GM19238 (cell line): ENCODE measurements around the gene GATAD2B.
"Not testable (repeated sequence)": the region's sequence is repeated elsewhere in the genome, so short reads cannot be mapped to it uniquely, and the experiment has no call there.

Source experiments
- DNase-seq: peaks from one replicate; pipeline ENCODE4 v3.0.0; 2011; ENCODE audit warnings: low spot score; ENCODE audit not compliant: insufficient read length

The GATAD2B gene

DNA sequence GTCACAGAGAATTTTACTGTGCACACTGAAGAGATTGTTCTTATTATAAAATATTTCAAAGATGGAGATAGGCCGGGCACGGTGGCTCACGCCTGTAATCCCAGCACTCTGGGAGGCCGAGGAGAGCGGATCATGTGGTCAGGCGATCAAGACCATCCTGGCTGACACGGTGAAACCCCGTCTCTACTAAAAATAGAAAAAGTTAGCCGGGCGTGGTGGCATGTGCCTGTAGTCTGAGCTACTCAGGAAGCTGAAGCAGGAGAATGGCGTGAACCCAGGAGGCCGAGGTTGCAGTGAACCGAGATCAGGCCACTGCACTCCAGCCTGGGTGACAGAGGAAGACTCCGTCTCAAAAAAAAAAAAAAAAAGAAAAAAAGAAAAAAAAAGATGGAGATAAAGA is 82.0 kb downstream of the GATAD2B start:
- not testable (repeated sequence) for DNase-seq

DNA sequence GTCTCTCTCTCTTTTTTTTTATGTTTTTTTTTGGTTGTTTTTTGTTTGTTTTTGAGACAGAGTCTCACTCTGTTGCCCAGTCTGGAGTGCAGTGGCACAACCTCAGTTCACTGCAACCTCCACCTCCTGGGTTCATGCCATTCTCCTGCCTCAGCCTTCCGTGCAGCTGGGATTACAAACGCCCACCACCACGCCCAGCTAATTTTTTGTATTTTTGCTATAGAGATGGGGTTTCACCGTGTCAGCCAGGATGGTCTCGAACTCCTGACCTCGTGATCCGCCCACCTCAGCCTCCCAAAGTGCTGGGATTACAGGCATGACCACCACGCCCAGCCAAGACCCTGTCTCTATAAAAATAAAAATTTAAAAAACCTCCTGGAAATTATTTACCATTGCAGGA is 88.8 kb downstream of the GATAD2B start:
- DNase-seq, result not testable (repeated sequence)

DNA sequence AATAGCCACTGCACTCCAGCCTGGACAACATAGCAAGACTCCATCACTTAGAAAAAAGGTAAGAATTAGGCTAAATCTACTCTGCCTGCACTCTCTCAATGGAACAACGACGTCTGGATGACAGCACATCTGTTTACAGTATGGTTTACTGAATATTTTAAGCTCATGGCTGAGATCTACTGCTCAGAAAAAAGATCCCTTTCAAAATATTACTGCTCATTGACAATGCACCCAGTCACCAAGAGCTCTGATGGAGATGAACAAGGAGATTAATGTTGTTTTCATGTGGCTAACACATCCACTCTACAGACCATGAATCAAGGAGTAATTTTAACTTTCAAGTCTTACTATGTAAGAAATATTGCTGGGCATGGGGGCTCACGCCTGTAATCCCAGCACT is 89.6 kb downstream of the GATAD2B start:
- no peak for DNase-seq

DNA sequence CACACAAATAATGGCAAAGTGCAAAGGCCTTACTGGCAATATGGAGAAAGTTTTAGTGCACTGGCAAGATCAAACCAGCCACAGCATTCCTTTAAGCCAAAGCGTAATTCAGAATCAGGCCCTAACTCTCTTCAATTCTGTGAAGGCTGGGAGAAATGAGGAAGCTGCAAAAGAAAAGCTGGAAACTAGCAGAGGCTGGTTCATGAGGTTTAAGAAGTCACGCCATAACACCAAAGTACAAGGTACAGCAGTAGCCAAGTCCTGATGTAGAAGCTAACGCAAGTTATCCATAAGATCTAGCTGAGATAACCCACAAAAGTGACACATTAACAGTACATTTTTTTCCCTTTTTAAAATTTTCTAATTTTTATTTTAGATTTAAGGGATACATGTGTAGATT is 90.5 kb downstream of the GATAD2B start:
- DNase-seq, result no peak

DNA sequence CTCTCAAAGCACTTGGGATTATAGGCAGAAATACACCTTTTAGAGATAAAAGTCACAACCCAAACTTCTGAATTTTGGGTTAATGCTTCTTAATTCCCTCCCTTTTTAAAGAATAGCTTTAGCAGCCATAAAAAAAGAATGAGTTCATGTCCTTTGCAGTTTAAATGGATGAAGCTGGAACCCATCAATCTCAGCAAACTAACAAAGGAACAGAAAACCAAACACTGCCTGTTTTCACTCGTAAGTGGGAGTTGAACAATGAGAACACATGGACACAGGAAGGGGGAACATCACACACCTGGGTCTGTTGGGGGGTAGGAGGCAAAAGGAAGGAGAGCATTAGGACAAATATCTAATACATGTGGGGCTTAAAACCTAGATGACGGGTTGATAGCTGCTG is 91.7 kb downstream of the GATAD2B start:
- no peak for DNase-seq

DNA sequence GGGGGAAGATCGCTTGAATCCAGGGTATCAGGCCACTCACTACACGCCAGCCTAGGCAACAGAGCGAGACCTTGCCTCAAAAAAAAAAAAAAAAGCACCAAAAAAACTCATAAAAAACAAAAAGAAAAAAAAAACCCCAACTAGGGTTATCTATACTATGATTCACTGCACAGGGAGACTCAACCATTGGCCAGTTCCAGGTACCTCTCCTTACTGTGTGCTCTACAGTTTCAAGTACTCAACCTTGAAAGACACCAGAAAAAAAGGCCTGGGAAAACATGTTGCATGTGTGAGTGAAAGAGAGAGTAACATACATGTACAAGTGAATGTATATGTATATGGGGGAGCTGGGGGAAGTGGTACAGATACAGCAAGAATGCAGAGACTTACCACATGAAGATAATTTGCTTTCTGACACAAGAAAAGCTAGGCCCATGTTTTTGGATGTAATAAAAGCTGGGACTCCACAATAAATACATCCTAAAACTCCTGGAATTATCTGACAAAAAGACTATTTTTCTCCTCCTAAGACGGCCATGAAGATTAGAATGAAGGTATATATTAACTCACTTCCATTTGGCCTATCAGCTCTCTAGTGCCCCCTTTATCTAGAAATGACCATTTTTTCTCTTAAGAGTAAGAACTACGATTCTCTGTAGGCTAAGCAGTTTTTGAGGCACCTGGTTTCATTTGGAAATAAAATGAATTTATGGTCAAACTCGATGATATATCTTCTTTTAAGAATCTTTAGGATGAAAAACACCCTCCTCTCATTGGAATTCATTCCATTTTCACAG is 95.4 kb downstream of the GATAD2B start:
- no peak for DNase-seq

DNA sequence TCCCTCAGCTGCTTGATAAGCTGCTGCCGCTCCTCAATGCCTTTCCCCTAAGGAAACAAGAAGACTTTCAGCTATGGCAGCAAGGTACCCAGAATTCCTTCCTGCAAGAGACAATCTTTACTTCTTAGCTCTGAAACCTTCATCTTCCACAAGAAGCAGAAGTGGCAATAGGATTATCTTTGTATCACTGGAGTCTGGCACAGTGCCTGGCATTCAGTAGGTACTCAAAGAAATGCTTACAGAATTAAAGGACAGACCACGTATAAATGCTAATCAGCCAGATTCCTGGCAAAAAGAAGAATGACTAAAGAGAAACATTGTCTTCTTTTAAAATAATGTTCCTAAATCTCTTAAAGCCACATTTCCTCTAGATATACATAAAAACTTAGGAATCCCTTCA is 103.9 kb downstream of the GATAD2B start:
- no peak for DNase-seq

DNA sequence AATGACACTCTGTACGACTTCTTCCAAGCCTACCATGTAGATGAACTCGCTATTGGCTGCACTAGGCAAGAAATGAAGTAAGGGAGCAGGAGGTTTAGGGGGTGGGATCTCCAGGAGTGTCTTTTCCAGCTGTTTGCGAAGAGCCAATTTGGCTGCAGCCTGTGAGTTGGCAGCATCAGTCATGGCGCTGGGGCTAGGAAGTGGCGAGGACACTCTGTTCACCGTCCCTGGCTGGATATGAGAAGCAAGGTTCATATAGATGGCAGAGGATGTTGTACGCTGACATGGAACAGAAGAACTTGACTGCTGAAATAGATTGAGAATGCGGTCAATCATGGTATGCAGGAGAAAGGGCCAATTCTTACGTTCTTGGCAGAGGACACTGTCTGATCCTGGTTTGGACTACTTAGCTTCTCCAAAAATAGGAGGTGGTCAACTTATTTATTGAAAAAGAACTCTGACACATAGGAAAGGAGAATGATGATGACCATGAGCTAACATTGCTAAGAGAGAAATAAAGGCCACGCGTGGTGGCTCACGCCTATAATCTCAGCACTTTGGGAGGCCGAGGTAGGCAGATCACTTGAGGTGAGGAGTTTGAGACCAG is 106.4 kb downstream of the GATAD2B start:
- DNase-seq, result no peak

DNA sequence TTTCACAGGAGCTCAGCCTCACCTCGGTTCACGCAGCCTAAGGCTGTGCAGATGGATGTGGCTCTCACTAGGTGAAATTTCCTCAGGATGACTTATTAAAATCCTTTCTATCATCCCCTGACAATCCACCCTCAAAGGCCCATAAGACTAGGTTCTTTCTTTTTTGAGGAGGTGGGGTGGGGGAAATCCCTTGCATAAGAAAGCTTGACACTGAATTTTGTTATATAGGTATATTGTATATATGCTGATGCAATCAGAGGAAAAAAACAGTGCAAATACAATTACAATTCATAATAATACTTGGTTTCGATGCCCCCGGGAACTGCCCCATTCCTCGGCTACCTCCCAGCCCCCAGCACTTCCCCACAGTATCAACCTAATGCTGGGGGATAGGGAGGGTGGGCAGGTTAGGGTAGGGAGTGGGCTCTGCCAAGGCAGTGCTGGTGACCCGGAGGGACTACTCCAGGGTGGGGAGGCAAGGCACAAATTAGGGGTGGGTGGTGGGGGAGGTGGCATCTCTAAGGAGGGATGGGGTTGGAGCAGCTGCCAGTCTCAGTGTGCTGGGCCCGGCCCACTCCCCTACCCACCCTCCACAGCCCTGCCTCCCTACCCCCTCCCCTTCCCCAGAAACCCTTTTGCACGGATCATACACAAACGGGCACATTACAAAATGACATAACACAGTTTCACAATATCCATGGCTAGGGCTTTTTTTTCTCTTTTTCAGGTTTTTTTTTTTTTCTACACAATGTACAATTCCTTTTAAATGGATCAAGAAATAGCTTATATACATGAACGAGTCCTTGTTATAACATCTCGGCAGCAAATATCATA is 116.7 kb downstream of the GATAD2B start:
- DNase-seq, result no peak

DNA sequence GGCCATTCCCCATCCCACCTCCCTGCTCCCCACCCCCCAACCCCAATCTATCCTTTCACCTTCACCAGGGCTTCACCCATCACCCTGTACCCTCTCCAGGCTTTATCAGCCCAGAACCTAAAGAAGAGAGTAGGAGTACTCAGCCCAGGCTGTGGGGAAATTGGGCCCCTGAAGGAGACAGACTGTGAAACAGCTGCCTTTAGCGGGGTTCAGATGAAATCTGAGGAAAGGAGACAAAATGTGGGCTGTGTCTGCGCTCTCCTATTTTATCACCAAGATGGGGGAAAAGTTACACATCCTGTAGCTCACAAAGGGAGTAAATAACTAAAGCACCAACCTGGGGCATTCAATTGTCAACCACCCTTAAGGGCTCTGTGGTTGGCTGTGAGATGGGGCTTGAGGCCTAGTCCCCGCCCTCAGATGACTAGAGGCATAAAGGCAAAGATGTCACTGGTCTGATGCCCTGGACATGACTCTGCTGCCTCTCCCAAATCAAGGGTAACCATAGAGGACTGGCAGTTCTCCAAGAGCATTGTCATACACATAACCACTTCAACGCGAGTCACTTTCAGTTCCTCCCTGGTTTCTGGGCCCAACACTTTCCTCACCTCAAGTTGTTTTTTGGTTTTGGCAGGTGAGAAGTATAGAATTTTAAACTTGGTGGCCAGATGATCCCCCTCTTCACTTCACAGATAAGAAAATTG is 117.6 kb downstream of the GATAD2B start:
- peak; percentile 91 for DNase-seq

DNA sequence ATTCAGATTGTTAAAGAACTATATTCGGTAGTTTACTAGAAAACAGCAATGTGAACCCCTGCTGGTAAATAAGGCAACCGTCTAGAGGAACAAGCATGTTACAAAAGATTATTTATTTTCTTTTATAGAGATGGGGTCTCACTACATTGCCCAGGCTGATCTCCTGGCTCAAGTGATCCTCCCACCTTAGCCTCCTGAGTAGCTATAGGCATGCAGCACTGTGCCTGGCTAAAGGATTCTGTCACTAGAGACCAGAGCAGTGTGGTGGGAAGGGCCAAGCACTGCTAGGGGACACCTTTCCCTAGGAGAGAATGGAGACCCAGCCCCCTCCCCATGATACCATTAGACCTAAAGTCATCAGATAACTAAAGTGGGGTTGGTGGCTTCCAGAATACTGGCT is 118.7 kb downstream of the GATAD2B start:
- DNase-seq, result no peak

DNA sequence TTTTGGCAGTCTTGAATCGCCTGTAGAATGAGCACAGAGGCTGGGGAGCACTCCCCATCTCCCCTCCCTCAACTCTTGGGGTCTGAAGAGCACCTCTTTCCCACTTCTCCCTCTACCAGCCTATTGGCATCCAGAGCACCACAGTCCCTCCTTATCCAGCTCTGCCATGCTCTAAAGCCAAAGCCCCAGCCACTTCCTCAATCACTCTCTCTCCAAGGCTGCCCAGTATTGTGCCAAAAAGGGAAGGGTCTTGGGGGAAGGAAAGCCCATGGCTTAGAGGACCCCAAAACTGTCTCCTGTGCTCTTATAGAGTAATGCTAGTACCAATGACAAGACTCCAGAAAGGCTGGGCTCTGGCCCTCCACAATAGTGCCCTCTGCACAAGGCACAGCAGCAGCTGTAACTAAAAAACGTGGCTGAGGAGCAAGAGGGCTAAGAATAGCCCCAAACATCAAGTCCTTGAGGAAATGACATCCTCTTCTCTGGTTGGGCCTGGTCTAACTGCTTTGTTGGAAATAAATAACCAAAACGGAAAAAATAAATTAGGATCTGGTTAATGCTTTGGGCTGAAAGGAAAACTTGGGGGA is 119.2 kb downstream of the GATAD2B start:
- DNase-seq, result no peak

DNA sequence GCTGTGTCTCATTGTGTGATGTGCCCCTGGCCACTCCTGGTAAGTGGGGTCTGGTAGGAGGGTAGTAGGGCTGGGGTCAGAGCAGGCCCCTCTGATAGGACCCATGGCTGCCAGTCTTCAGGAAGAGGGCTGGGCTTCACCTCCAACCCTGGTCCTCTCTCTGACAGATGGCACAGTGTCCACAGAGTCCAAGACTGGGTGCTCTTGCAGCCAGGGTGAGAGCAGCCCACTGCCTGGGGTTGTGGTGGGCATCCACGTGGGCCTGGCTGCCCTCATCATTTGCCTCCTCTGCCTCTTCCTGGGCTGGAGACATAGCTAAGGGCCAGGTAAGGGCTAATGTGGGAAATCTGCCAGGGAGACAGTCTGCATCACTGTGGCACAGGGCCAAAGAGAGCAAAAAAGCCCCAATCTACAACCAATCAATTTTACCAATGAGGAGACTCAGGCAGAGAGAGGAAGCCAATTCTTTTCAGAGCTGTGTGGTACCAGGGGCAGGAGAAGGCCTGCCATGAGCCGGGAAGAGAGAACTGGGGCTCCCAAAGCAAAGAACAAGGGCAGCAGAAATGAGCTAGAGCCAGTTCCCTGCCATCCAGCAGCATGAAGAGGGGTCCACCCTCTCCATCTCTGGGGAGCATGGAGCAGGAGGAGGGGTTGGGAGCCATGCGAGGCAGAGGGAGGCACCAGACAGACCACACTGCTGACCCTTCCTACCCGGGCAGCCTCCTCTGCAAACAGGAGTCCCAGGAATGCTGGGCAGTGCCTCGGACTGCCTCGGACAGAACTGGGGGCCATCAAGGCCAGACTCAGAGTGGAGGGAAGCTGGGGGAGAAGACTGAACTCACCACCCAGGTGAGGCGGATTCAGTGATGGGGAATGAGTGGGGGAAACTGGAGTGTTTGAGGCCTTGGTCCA is 120.7 kb downstream of the GATAD2B start:
- no peak for DNase-seq

DNA sequence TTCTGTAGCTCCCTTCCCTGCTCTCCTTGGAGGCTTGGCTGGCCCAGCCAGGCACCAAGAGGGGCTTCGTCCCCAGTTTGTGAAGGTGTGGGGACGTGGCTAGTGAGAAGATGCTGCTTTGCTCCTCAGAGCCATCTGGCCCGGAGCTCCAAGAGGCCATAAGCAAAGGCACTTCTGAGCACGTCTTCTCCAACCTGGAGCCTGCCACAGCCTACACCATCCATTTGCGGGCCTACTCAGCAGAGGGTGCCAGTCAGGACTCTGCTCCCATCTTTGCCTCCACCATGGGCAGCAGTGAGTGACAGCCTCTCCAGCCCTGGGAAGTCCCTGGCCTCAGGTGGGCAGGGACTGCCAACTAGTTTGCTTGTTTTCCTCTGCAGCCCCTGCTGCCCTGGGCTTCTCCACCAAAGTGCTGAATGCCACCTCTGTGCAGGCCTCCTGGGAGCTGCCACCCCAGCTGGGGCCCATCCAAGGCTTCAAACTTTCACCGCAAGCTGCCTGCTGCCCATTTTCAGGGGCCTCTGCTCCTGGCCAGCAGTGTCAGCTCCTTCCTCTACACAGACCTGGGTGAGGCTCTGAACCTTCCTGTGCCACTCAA is 121.6 kb downstream of the GATAD2B start:
- no peak for DNase-seq

DNA sequence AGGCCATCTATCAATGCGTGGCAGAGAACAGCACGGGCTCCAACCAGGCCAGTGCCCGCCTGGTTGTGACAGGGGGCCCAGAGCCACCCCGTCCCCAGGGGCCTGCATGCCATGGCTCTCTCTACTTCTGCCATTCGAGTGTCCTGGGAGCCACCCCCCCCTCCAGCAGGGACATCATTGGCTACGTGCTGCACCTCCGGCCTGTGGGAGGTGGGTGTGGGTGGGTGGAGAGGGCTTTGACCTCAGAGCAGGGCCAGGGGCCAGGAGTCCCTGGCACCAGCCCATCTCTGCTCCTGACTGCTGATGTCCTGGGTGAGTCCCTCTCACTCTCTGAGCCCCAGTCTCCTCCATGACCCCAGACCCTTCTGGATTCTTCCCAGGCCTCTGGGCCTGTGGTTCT is 122.3 kb downstream of the GATAD2B start:
- no peak for DNase-seq

DNA sequence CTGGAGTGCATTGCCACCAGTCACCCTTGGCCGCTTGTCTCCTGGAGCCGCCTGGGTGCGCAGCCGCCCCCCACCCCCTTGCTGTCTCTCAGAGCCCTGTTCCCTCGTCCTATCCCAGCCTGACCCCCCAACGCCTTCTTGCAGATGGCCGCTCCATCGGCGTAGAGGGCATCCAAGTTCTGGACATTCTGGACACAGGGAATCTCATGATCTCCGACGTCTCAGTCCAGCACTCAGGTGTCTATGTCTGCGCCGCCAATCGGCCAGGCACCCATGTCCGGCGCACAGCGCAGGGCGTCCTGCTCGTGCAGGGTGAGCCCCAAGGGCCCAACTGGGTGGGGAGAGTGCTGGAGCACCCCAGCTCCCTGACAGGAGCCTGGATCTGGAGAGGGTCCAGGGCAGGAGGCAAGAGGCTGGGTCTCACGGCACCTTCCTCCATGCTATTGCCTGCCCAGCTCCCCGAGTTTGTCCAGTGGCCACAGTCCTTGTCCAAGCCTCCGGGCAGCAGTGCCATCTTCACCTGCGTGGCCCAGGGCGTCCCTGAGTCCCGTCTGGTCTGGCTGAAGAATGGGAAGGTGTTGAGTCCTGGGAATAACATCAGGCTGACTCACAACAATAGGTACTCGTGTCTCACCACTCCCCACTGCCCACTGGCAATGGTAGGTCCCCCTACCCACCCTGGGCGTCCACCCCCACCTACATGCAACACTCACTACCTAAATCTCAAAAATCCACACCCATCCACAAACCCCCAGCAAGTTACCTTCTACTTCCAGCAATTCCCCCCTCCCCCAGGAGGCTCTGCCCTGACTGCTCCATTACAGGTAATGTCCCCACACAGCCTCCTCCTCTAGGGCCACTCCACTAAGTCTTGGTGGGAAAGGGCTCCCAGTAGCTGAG is 123.0 kb downstream of the GATAD2B start:
- no peak for DNase-seq

DNA sequence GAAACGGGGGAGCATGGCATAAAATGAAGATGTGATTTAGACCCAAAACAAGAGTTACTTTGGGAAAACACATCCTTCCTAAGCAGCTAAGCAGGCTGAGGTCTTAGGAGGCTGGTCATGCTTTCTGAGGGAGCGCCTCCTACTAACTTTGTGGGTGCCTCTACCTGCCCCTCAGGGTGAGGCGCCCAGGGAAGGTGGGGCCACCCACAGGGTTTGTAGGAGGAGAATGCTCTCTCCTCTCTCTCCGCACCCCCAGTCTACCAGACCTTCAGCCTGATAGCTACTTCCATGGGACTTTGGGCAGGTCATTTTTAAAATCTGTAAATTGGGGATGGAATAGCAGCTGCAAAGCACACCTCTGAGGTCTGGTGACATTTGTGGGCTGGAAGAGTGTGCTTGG is 123.8 kb downstream of the GATAD2B start:
- DNase-seq, result no peak

DNA sequence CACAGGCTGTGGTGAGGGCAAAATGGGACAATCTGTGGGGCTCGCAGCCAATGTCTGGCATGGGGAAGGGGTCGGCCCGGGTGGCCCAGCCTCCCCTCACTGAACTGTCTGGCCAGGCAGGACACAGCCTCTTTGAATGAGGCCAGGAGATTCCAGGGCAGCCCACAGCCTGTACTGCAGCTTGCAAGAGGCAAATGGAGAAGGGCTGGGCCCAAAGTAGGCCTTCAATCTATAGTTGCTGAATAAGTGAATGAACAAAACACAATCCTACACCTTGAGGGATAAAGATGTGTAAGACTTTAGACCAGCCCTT is 124.3 kb downstream of the GATAD2B start:
- no peak for DNase-seq
